Spleen (tissue), 11 donors: ENCODE measurements around the gene DAPK1. TPM values are rescaled to one million over a fixed set of nuclear protein-coding genes. Genes with fewer than 3 reads are reported as not detected.

Experiments used
- DNase-seq: peaks from one replicate; pipeline ENCODE4 v3.0.0-alpha.2; 2020
- H3K27ac ChIP-seq, 8 donors: fragments of 200-600 bp; sonication (generic) in 7 of 8; 1 replicate in 4 of 8; 2 replicates in 4 of 8; pipeline versions ENCODE4 v1.5.0 to v1.8.0; 2016 to 2021; ENCODE audit warnings: inconsistent platforms in 4 of 8, mild to moderate bottlenecking in 4 of 8, moderate library complexity in 1 of 8
- H3K27me3 ChIP-seq, 7 donors: fragments of 200-600 bp; sonication (generic) in 6 of 7; replicated peaks in 1 of 7; 1 replicate in 4 of 7; 2 replicates in 3 of 7; pipeline versions ENCODE4 v1.5.0 to v1.8.0; 2016 to 2021; ENCODE audit warnings: inconsistent platforms in 3 of 7, mild to moderate bottlenecking in 1 of 7
- H3K36me3 ChIP-seq, 6 donors: fragments of 200-600 bp; sonication (generic) in 5 of 6; 1 replicate in 4 of 6; 2 replicates in 2 of 6; pipeline versions ENCODE4 v1.5.0 to v1.8.0; 2016 to 2021; ENCODE audit warnings: inconsistent platforms in 2 of 6
- H3K4me1 ChIP-seq, 6 donors: fragments of 200-600 bp; sonication (generic) in 5 of 6; 1 replicate in 3 of 6; 2 replicates in 3 of 6; pipeline versions ENCODE4 v1.5.0 to v1.8.0; 2016 to 2021; ENCODE audit warnings: inconsistent platforms in 3 of 6
- H3K4me3 ChIP-seq, 8 donors: fragments of 200-600 bp; sonication (generic) in 7 of 8; 1 replicate in 4 of 8; 2 replicates in 4 of 8; pipeline versions ENCODE4 v1.5.0 to v1.8.0; 2016 to 2021; ENCODE audit warnings: inconsistent platforms in 4 of 8, mild to moderate bottlenecking in 4 of 8, moderate library complexity in 2 of 8
- H3K9me3 ChIP-seq, 8 donors: fragments of 200-600 bp; sonication (generic) in 7 of 8; 1 replicate in 4 of 8; 2 replicates in 4 of 8; pipeline versions ENCODE4 v1.5.0 to v1.8.0; 2016 to 2021; ENCODE audit warnings: inconsistent platforms in 4 of 8
- CTCF ChIP-seq, 11 experiments: fragments of 200-600 bp in 7 of 11; fragments of 450-650 bp in 4 of 11; sonication (generic) in 4 of 11; IDR thresholded peaks in 8 of 11; conservative IDR thresholded peaks in 3 of 11; 1 replicate in 7 of 11; 2 replicates in 4 of 11; pipeline versions ENCODE4 v1.4.0 to v1.8.0; 2016 to 2021; ENCODE audit warnings: antibody characterized with exemption in 11 of 11, inconsistent platforms in 4 of 11, mild to moderate bottlenecking in 1 of 11
- POLR2A ChIP-seq, 3 donors: fragments of 450-650 bp; IDR thresholded peaks; one replicate each; pipeline ENCODE4 v1.5.1; 2017; ENCODE audit warnings: antibody characterized with exemption in 3 of 3, mild to moderate bottlenecking in 1 of 3
- POLR2AphosphoS5 ChIP-seq, 3 donors: sonication (generic); formaldehyde crosslinking; IDR thresholded peaks; one replicate each; pipeline ENCODE4 v1.5.1; 2017; ENCODE audit warnings: antibody characterized with exemption in 3 of 3
- WGBS, 5 donors: extraction: QIAGEN DNeasy Blood & Tissue Kit in 3 of 5; methylation state at CpG; one replicate each; pipeline versions ENCODE4 v1.1.5 to v1.1.7; 2013 to 2018; 5-methylcytosine and 5-hydroxymethylcytosine counted together
- intact Hi-C: fragments of 100-400 bp; cut with DNase I; formaldehyde crosslinking; loops from one replicate; pipeline ENCODE4 v1.15.0; 2023; ENCODE audit warnings: low total_unique reads
- polyA plus RNA-seq, 3 donors: library from polyadenylated mRNA; stranded (reverse); fragments of 200-250 nt; gene quantifications; one replicate each; pipeline ENCODE4 v1.2.1, GENCODE V29; 2013
- total RNA-seq, 7 donors: library from RNA; depleted of rRNA in 3 of 7; stranded (reverse); fragments of >200 nt in 3 of 7; fragmentation: NEBNext Ultra II Directional in 4 of 7; extraction: Animal tissue kit (Norgen Biotek cat#: 25700) in 4 of 7; gene quantifications; one replicate each; pipeline versions ENCODE4 v1.1.0 to v1.2.1, GENCODE V29; 2016 to 2021
- donor health status: healthy with polysubstance abuse.
- donor health status: DM: no; HTN: no; CAD: no; lungs with moderate emphysema.
- donor health status: DM: no; HTN: no; CAD: no.
- donor health status: Bipolar disorder and iron deficiency.
- donor health status: healthy.
- donor health status: DM: no; HTN: no; CAD: no.
- donor health status: DM: yes; HTN: yes; CAD: no.

DAPK1 gene
- total and polyA plus RNA-seq, 10 donors, result 6.4 to 126 (median 102) TPM

GRCh38 chr9:87531370-87532295 is 34.0 kb downstream of the DAPK1 start:
- no peak overlapping the region for H3K4me3 ChIP-seq
- TF ChIP-seq POLR2A (IDR thresholded peaks at IDR 0.05), result no peak
- no peak for TF ChIP-seq POLR2AphosphoS5 (IDR thresholded peaks at IDR 0.05)
- no peak for TF ChIP-seq CTCF (IDR thresholded peaks at IDR 0.05 in 8 of 11, conservative IDR thresholded peaks at IDR 0.05 in 3 of 11)
- intact Hi-C loops, result no loop called here
- WGBS, 5 donors, result 79 to 95% (median 87%) methylated on average over 3 of the region's 3 CpGs
- no peak for DNase-seq
- H3K36me3 ChIP-seq, result no peaks in the 10 kb centered on the region
- H3K27ac ChIP-seq, result no peak overlapping the region
- peaks cover 0 to 16% (median 1%) of the 10 kb centered on the region in 6 donors for H3K4me1 ChIP-seq
- H3K27me3 ChIP-seq, result no peaks in the 10 kb centered on the region
- no peaks in the 10 kb centered on the region for H3K9me3 ChIP-seq

GRCh38 chr9:87533271-87533670 is 35.6 kb downstream of the DAPK1 start:
- no peaks in the 10 kb centered on the region for H3K9me3 ChIP-seq
- TF ChIP-seq POLR2AphosphoS5 (IDR thresholded peaks at IDR 0.05) (no peak), POLR2A (IDR thresholded peaks at IDR 0.05) (no peak), CTCF (IDR thresholded peaks at IDR 0.05 in 8 of 11, conservative IDR thresholded peaks at IDR 0.05 in 3 of 11) (no peak)
- intact Hi-C loops, result no loop called here
- peaks cover 0 to 16% (median 1%) of the 10 kb centered on the region in 6 donors for H3K4me1 ChIP-seq
- DNase-seq, result no peak
- 63 to 98% (median 79%) methylated on average over 2 of the region's 2 CpGs for WGBS, 5 donors
- H3K27ac ChIP-seq, result no peak overlapping the region
- no peaks in the 10 kb centered on the region for H3K36me3 ChIP-seq
- H3K4me3 ChIP-seq, result no peak overlapping the region
- no peaks in the 10 kb centered on the region for H3K27me3 ChIP-seq

- TF ChIP-seq POLR2AphosphoS5 (IDR thresholded peaks at IDR 0.05), result no peak
- H3K9me3 ChIP-seq, result no peaks in the 10 kb centered on the region
- intact Hi-C loops, result no loop called here
- no peak for DNase-seq
- 92 to 99% (median 95%) methylated on average over 4 of the region's 4 CpGs for WGBS, 5 donors
- H3K27me3 ChIP-seq, result no peaks in the 10 kb centered on the region
- H3K4me3 ChIP-seq, result no peak overlapping the region
- no peak overlapping the region for H3K27ac ChIP-seq
- peaks cover 0 to 16% (median 1%) of the 10 kb centered on the region in 6 donors for H3K4me1 ChIP-seq
- no peaks in the 10 kb centered on the region for H3K36me3 ChIP-seq
Observed at GRCh38 chr9:87534036-87534435, 36.4 kb downstream of the DAPK1 start.

DNA sequence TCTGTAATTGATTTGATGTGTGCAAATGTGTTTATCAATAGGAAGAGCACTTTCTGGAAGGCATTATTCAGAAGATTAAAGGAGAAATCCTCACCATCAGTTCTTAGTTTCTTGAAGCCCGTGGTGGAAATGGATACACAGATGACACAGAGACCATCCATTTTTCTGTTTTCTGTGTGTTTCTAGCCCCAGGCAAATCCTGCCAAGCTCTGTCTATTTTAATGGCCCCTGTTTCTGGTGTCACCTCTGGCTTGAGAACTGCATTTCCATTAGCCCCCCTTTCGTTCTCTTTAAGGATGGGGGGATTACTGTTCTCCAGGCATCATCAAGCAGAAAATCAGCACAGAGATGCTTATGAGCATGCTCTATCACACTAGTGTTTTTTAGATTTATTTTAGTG is 37.3 kb downstream of the DAPK1 start:
- no peaks in the 10 kb centered on the region for H3K36me3 ChIP-seq
- H3K27me3 ChIP-seq, result no peaks in the 10 kb centered on the region
- intact Hi-C loops, result no loop called here
- peaks cover 0 to 7% (median under 1%) of the 10 kb centered on the region in 6 donors for H3K4me1 ChIP-seq
- WGBS, 5 donors, result 79 to 96% (median 90%) methylated on average over 2 of the region's 2 CpGs
- H3K9me3 ChIP-seq, result no peaks in the 10 kb centered on the region
- H3K27ac ChIP-seq, result no peak overlapping the region
- DNase-seq, result no peak
- H3K4me3 ChIP-seq, result no peak overlapping the region
- no peak for TF ChIP-seq POLR2A (IDR thresholded peaks at IDR 0.05)
- TF ChIP-seq CTCF (IDR thresholded peaks at IDR 0.05 in 8 of 11, conservative IDR thresholded peaks at IDR 0.05 in 3 of 11), result no peak
- no peak for TF ChIP-seq POLR2AphosphoS5 (IDR thresholded peaks at IDR 0.05)
